GM12865 (cell line): ENCODE results near the gene SH3RF2.
A peak's percentile ranks its signal among the peaks of the same experiment; 100 is the strongest.

Source experiments
- DNase-seq: peaks from one replicate; pipeline ENCODE4 v3.0.0; 2010; ENCODE audit warnings: low read depth
- H3K4me3 ChIP-seq: 2 replicates; pipeline ENCODE4 v1.5.1; 2011; ENCODE audit warnings: mild to moderate bottlenecking, low read depth, low read length, control low read depth
- TF ChIP-seq, protein P1 (sequence below): IDR thresholded peaks from 2 replicates; pipeline ENCODE4 v1.5.1; 2011; ENCODE audit warnings: low read length, control low read depth, low read depth, inconsistent platforms; ENCODE audit not compliant: insufficient read depth; ENCODE audit errors: missing control alignments

Gene SH3RF2

DNA sequence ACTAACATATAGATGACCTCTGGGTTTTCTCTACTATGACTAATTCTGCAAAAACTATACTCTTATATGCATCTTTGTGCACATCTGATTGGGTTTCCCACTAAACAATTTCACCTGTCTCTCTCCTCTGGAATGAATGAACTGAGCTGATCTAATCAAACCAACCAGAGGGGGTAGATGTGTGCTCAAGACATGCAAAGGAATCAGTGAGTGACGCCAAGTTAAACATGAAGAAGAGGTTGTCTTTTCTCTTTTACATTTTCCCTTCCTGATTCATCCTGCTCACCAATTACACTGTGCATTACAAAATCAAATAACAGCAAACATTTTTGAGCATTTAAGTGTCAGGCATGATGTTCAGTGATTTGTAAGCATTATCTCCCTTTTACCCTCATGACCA lies 34.0 kb upstream of the SH3RF2 start:
- TF ChIP-seq, protein P1, sequence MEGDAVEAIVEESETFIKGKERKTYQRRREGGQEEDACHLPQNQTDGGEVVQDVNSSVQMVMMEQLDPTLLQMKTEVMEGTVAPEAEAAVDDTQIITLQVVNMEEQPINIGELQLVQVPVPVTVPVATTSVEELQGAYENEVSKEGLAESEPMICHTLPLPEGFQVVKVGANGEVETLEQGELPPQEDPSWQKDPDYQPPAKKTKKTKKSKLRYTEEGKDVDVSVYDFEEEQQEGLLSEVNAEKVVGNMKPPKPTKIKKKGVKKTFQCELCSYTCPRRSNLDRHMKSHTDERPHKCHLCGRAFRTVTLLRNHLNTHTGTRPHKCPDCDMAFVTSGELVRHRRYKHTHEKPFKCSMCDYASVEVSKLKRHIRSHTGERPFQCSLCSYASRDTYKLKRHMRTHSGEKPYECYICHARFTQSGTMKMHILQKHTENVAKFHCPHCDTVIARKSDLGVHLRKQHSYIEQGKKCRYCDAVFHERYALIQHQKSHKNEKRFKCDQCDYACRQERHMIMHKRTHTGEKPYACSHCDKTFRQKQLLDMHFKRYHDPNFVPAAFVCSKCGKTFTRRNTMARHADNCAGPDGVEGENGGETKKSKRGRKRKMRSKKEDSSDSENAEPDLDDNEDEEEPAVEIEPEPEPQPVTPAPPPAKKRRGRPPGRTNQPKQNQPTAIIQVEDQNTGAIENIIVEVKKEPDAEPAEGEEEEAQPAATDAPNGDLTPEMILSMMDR = no peak
- no peak overlapping the region for H3K4me3 ChIP-seq
- no peak for DNase-seq

DNA sequence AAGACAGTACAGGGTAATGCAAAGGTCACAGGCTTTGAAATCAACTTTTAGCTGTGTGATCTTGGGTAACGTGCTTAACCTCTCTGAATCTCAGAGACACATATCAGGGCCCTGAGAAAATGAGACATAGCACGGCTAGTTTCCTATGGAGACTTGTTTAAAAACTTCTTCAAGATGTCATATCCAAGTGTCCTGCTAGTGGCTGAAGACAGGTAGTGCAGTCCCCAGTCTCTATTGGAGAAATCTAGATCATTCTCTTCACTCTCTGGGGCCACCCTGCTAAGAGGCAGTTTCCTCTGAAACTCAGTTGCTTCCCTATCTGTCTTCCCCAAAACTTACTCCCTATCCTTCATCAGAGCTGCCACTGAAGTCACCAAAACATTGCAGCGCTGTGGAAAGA lies 33.3 kb upstream of the SH3RF2 start:
- TF ChIP-seq, protein P1 = peak; percentile 20
- DNase-seq = no peak
- no peak overlapping the region for H3K4me3 ChIP-seq

DNA sequence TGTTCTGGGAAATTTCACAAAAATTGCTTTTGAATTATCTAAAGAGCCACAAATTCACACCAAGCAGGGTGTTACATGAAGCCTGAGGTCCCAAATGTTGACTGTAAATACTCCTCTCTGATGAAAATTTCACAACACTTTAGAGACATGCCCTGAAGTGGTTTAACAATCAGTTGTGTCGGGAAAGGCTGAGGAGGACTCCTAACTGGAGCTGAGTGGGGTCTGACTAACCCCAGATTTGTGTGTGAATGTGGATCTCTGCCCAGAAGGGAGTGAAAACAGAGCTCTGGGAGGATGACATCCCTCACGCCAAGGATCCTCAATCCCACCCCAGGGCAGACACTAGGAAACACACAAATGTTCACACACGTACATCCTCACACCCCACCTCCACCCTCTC lies 32.5 kb upstream of the SH3RF2 start:
- H3K4me3 ChIP-seq = no peak overlapping the region
- TF ChIP-seq, protein P1 = no peak
- DNase-seq = no peak

DNA sequence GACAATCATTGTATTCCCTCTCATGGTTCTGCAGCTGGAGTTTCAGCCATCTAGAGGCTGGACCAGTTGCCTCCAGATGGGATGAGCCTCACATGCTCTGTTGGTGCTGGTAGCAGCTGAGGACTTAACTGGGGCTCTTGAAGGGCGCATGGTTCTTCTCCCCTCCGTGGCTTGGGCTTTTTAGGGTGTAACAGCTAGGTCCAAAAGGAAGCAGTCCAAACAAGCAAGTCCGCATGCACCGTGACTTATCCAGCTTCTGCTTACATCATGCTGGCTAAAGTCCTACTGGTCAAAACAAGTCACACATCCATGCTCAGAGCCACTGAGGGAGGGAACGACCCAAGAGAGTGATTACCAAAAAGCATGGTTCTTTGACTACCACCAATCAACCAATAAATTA lies 31.6 kb upstream of the SH3RF2 start:
- DNase-seq = no peak
- TF ChIP-seq, protein P1 = no peak
- no peak overlapping the region for H3K4me3 ChIP-seq

DNA sequence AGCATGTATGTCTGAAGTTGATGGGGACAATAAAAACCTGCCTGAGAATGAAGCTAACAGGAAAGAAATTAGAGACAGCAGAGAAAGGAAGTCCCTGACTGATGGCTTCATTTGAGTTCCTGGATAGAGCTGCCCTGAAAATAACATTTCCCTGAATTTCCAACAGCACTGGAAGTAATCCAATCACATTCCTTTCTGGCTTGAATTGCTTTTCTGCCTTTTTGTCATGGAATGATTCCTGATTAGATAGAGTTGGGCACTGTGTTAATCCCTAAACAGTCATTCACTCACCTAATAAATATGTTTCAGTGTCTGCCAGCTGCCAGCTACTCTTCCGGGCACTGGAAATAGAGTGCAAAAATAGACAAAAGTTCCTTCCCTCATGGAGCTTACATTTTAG lies 30.0 kb upstream of the SH3RF2 start:
- H3K4me3 ChIP-seq = no peak overlapping the region
- DNase-seq = no peak
- TF ChIP-seq, protein P1 = no peak

DNA sequence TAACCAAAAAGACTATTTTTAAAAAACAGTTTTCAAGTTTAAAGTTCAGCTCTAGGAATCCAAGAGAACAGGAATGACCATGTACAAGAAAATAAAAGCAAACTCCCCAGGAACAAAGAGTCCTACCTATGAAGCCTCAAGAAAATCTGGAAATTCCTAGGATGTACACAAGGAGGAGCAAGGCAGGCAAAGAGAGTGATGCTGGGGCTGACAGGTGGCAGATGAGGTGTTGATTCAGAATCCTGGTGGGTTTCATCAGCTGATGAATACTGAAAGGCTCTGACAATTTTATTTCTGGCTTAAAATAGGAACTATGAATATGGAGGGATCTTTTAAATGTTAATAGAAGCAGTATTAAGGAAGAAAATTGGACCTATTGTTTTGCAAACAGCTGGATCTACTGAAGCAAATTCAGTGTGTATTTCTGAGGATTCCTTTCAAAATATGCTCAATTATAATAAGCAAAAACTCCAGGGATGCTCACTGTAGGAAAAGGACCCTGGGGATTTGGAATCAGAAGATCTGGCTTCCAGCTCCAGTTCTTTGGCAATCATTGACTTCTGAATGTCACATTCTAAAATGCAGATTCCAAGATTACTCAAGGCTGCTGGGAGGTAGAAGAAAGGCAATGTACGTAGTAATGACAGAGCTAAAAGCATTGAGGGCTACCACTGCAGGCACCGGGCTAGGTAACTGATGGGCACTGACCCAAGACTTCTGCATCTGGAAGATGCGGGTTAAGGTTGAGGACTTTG lies 28.0 kb upstream of the SH3RF2 start:
- no peak overlapping the region for H3K4me3 ChIP-seq
- TF ChIP-seq, protein P1 = no peak
- no peak for DNase-seq

DNA sequence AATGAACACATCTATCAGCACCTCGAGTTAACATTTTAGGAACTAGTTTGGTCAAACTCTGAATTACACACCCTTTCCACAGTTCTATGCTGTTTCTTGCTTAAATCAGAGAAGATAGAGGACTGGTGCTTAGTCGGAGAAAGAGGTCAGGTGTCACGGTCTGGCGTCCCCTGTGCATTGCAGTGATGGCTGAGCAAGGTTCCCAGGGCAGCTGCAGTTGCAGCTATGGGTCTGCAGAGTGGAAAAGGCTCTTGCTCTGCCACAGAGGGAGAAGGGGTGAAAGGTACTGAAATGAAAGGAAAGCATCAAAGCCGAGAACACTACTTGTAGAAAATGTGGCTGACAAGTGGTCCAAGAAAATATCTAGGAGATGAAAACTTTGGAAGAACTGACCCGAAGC lies 25.2 kb upstream of the SH3RF2 start:
- DNase-seq = no peak
- no peak overlapping the region for H3K4me3 ChIP-seq
- TF ChIP-seq, protein P1 = no peak
